ENCODE measurements around the gene TAF6L. TPM values are rescaled to one million over a fixed set of nuclear protein-coding genes. Genes with fewer than 3 reads are reported as not detected.

Gene TAF6L
- total and polyA plus RNA-seq, 9 of the 15 experiments (the other 6 are each of a cell fraction or from before 2014, with no cell fraction given): 0.04 to 45.5 (median 20.8) TPM

- TF ChIP-seq FOXP4 (CRISPR knock-in tag; IDR thresholded peaks at IDR 0.05; ENCODE audit: borderline replicate concordance) (peak; percentile 92; the same call in 1 of the 2 replicates), SIN3A (IDR thresholded peaks at IDR 0.05; ENCODE audit: borderline replicate concordance in 2 of 2, control insufficient read depth in 1 of 2, low read depth in 2 of 2, low read length in 2 of 2) (peak; percentile 13 to 58; a peak in 3 of 4 replicates), CGGBP1 (CRISPR knock-in tag; IDR thresholded peaks at IDR 0.05) (0 out of 2 replicates have a peak, but pooled peaks have one; percentile 29), ZNF253 (CRISPR knock-in tag; conservative IDR thresholded peaks at IDR 0.05) (no peak), E2F6 (IDR thresholded peaks at IDR 0.05; ENCODE audit: borderline replicate concordance in 1 of 2, extremely low read depth in 1 of 2, insufficient read depth in 1 of 2, insufficient read length in 1 of 2, low read depth in 1 of 2, low read length in 1 of 2, poor library complexity in 1 of 2, severe bottlenecking in 1 of 2) (peak; percentile 80 to 81), PURB (CRISPR knock-in tag; IDR thresholded peaks at IDR 0.05; ENCODE audit: low read depth) (peak; percentile 78; the same call in 1 of the 2 replicates), ZKSCAN1 (IDR thresholded peaks at IDR 0.05; ENCODE audit: low read depth, low read length) (no peak), GMEB1 (CRISPR knock-in tag; IDR thresholded peaks at IDR 0.05) (no peak; the same call in 1 of the 2 replicates), RBM22 (IDR thresholded peaks at IDR 0.05; ENCODE audit: low read depth, low read length, poor library complexity, severe bottlenecking) (peak; percentile 38), REST (IDR thresholded peaks at IDR 0.05; ENCODE audit: borderline replicate concordance) (peak; percentile 50), REST (CRISPR knock-in tag; IDR thresholded peaks at IDR 0.05; ENCODE audit: low read depth) (peak; percentile 32; the same call in 1 of the 2 replicates)
Measured at GRCh38 chr11:62787005-62787759, 16.0 kb downstream of the TAF6L start, which contains the start of gene TMEM179B (continued).
